Bronchial epithelial cell (primary cell): Measurements from ENCODE around the gene AQP5. TPM values are rescaled to one million over a fixed set of nuclear protein-coding genes. Genes with fewer than 3 reads are reported as not detected.

Experiments used
- DNase-seq: peaks from one replicate; pipeline ENCODE4 v3.0.0-alpha.2; 2010; ENCODE audit warnings: low read depth
- FAIRE-seq: peaks from 2 replicates; lab custom pipeline; 2011; peaks lifted over from hg19 to GRCh38; lab: Jason Lieb, UNC
- H3K27me3 ChIP-seq: 2 replicates; pipeline ENCODE4 v1.5.1; 2011; ENCODE audit warnings: low read length; ENCODE audit not compliant: control insufficient read depth, insufficient read depth
- H3K36me3 ChIP-seq: 2 replicates; pipeline ENCODE4 v1.5.1; 2011; ENCODE audit warnings: low read length; ENCODE audit not compliant: control insufficient read depth, insufficient read depth
- H3K4me3 ChIP-seq: 2 replicates; pipeline ENCODE4 v1.5.1; 2011; ENCODE audit warnings: mild to moderate bottlenecking, low read depth, low read length, control low read depth
- CTCF ChIP-seq: IDR thresholded peaks from 2 replicates; pipeline ENCODE4 v1.5.1; 2011; ENCODE audit warnings: mild to moderate bottlenecking, moderate library complexity, low read length, control low read depth, inconsistent platforms; ENCODE audit not compliant: insufficient read depth, severe bottlenecking
- total RNA-seq: library from RNA; depleted of rRNA; stranded (reverse); fragments of >200 nt; gene quantifications from 2 replicates; pipeline ENCODE4 v1.2.1, GENCODE V29; 2014

Gene AQP5
- total RNA-seq, 1 donor from 2014 or later, result 1.3 TPM

DNA sequence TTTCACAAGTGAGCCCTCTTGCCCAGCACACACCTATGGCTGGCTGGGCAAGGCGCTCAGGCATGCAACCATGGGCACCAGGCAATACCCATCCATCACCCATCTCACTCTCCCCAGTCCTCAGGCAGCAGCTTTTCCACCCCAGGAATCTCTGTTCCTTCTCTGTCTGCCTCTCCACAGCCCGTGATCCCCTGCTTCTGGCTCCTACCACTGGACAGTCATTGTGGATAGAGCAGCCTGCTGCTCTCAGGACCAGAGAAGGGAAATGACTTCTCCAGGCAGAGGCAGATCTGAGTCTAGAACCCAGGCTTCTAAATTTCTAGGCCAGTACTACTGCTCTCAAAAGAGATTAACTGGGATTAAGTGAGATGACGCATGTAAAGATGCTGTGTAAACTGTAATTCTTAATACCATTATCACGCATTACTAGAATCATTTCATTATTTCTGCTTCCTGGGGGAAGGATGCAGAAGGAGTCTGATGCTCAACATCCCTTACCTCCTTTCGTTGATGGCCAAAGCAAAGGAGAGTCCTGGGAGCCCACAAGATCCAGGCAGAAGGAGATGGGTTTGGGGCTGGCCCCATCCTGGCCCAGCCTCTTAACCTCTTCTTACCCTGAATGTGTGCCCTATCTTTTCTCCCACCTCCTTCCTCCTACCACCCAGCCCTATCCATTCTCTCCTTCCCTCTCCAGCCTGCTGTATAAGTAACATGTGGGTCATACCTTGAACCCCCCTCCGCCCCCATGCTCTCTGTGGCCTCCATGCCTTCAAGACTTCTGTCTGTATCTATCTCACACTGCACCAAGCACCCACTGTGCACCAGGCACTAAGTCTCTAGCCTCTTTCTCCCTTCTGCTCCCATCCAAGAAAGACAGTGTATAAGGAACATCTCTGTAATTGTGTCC, 4.8 kb upstream of the AQP5 start:
- FAIRE-seq (no peak), DNase-seq (no peak)
- no peak overlapping the region for H3K4me3 ChIP-seq
- H3K36me3 ChIP-seq, result no peaks in the 10 kb centered on the region
- H3K27me3 ChIP-seq, result peaks cover 9% of the 10 kb centered on the region
- TF ChIP-seq CTCF, result no peak

DNA sequence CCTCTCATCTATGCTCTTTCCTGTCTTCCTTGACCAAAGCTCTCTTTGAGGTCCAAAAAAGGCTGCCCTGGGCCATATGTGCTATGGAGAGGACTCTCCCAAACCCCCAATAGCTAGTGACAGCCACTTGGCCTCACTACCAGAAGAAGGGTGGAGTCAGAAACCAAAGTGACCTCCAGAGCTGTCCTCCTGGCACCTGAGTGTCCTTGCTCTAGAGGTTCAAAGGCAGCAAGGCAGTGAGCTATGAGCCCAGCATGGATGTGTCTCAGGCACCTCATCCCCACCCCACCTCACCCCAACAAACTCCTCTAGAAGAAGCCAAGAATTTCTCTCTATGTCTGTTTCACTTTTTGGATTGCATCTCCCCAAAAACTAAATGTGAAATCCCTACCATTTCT, 4.1 kb upstream of the AQP5 start:
- Histone ChIP-seq H3K4me3 (no peak overlapping the region), H3K27me3 (peaks cover 9% of the 10 kb centered on the region), H3K36me3 (no peaks in the 10 kb centered on the region)
- no peak for FAIRE-seq
- no peak for DNase-seq
- no peak for TF ChIP-seq CTCF

GRCh38 chr12:49959685-49960473, 1.8 kb upstream of the AQP5 start:
- Histone ChIP-seq H3K36me3 (no peaks in the 10 kb centered on the region), H3K27me3 (peaks cover 14% of the 10 kb centered on the region), H3K4me3 (no peak overlapping the region)
- FAIRE-seq, result no peak
- DNase-seq, result peak; percentile 33
- TF ChIP-seq CTCF, result no peak

DNA sequence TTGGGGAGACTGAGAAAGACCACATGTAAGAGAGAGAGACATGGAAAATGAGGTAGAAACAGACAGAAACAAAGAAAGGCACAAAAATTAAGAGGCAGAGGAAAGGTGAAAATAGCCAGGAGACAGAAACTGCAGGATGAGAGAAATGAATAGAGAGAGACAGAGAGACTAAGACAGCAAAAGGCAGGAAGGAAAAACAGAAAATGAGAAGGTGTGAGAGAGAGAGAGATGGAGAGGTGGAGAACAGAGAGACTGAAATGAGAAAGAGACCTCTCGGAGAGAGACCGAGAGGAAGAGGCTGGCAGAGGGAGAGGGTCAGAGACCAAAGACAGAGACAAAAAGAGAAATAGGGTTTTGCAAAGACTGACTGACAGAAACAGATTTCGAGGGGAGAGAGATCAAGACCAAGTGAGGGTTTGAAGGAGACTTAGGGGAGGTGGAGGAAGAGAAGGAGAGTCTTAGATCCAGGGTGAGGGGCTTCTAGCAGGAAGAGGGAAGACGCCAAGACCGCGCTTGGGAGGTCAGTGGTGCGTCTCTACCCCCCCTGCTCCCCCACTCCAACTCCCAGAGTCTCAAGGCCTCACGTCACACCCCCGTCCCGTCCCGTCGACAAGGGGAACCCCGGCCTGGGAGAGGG, 1.1 kb upstream of the AQP5 start:
- Histone ChIP-seq H3K27me3 (peaks cover 13% of the 10 kb centered on the region), H3K4me3 (no peak overlapping the region), H3K36me3 (no peaks in the 10 kb centered on the region)
- FAIRE-seq (peak; percentile 28), DNase-seq (no peak)
- TF ChIP-seq CTCF, result no peak

GRCh38 chr12:49961993-49962764, 507 bp downstream of the AQP5 start:
- no peak for FAIRE-seq
- H3K4me3 ChIP-seq, result no peak overlapping the region
- no peak for DNase-seq
- H3K27me3 ChIP-seq, result peaks cover 11% of the 10 kb centered on the region
- H3K36me3 ChIP-seq, result no peaks in the 10 kb centered on the region
- no peak for TF ChIP-seq CTCF
